ENCODE data around the gene STK38.
"Not testable (repeated sequence)": the region's sequence is repeated elsewhere in the genome, so short reads cannot be mapped to it uniquely, and the experiment has no call there.

The STK38 gene

DNA sequence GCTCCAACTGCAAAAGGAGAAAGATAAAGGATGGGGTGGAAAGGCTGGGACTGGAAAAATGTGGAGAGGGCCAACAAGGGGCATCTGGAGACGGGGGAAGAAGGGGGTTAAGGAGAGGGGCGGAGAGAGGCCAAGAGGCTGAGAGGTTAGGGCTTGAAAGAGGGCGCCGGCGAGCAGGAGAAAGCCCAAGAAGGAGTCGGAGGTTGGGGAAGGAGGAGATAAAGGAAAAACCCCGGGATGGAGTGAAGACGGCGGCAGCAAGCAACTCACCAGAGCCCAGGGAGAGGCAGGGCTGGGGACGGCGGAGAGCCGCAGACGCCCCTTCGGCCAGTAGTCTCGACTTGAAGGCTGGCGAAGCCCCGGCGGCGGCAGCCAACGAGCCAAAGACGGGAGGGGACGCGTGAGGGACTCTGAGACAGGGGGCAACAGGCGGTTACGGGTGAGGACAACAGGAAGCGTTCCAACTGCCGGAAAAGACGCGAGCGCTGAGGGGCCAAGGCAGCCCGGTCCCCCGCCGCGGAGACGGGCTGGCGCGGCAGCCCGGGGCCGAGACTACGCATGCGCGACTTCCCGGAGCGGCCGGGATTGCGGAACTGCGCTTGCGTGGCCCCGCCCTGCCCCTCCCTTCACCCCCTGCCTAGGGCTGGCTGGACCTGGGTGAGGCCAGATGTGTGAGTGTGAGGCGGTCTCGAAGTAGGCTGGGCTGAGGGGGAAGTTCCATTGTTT lies at the start of gene STK38:
Gene STK38 (minus strand): TSS at position 560 of the 726 bp plus-strand sequence. CDS start 7,277 bp downstream, outside the sequence.
- peak; percentile 88 for DNase-seq (ENCODE audit: low read depth)

- no peak for DNase-seq (ENCODE audit: low read depth)
Observed at GRCh38 chr6:36596356-36596755, 49.1 kb upstream of the STK38 start.

- DNase-seq (ENCODE audit: low read depth): no peak
Observed at GRCh38 chr6:36594816-36595643, 47.8 kb upstream of the STK38 start.

GRCh38 chr6:36594029-36594815 lies 46.9 kb upstream of the STK38 start, which contains the start of gene SRSF3:
Gene SRSF3 (plus strand): TSS chr6:36594362. CDS start chr6:36596763, 2,401 bp downstream.
- peak; percentile 83 for DNase-seq (ENCODE audit: low read depth)

- no peak for DNase-seq (ENCODE audit: low read depth)
Observed at GRCh38 chr6:36593569-36594028, 46.3 kb upstream of the STK38 start.

DNA sequence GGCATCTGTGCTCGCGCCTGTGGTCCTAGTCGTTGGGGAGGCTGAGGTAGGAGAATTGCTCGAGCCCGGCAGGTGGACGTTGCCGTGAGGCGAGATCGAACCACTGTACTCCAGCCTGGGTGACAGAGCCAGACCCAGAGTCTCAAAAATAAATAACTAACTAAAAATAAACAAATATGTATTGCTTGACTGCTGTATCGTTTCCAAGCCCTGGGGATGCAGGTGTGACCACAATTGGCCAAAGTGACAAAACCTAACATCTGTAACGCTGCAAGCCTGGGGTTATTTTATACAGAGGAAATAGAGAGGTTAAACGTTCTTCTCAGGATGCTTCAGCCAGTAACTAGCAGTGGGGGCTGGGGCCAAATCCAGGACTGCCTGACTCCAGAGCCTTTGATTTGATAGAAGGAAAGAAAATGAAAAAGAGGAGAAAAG lies 45.0 kb upstream of the STK38 start:
- DNase-seq (ENCODE audit: low read depth): no peak

GRCh38 chr6:36590237-36590636 lies 43.0 kb upstream of the STK38 start:
- no peak for DNase-seq (ENCODE audit: low read depth)

GRCh38 chr6:36589025-36589400 lies 41.7 kb upstream of the STK38 start:
- not testable (repeated sequence) for DNase-seq (ENCODE audit: low read depth)

DNA sequence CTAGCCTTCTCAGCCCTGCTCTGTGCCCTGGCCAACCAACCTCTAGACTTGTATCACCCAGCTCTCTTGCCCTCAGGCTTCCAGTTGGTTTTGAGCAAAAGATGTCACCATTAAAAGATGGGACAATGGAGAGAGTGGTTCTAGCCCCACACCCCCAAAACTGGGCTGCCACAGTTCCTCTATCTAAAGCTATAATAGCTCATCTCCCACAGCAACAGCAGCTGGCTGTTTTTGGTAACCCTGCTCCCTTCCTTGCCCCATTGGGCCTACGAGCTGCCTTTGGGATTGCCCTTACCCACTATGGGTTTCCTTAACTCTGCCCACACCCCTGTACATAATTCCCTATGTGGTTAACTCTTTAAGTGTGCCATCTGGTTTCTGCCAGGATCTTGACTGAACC lies 39.3 kb upstream of the STK38 start:
- DNase-seq (ENCODE audit: low read depth): no peak

DNA sequence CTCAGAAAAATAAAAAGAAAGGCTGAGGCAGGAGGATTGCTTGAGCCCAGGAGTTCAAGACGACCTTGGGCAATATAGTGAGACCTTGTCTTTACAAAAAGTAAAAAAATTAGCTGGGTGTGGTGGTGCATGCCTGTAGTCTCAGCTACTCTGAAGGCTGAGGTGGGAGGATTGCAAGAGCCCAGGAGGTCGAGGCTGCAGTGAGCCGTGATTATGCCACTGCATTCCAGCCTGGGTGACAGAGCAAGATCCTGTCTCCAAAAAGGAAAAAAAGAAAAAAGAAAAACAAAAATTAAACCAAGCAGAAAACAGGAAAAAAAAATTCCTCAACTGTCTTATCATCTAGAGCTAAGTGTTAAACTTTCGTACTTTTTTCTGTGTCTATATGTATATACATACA lies 34.4 kb upstream of the STK38 start:
- no peak for DNase-seq (ENCODE audit: low read depth)

- no peak for DNase-seq (ENCODE audit: low read depth)
Observed at GRCh38 chr6:36580184-36580526, 32.9 kb upstream of the STK38 start.

GRCh38 chr6:36578431-36578830 lies 31.2 kb upstream of the STK38 start:
- no peak for DNase-seq (ENCODE audit: low read depth)

DNA sequence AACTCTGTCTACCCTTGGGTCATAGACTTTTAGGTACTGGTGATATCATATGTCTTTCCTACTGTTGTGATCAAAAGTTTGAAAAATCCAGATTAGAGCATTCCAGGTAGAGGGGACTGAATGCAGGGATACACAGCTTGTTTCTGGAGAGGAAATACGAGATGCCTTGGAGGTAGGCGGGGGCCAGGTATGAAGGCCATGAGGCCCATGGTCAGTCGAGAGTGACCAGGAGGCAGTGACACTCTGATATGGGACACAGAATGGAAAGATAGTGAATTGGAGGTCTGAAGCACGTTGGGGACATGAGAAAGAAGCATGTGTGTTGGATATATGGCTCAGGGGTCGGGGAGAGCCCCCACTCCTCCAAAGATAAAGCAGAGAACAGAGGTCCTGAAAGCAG lies 30.8 kb upstream of the STK38 start:
- DNase-seq (ENCODE audit: low read depth): no peak

- no peak for DNase-seq (ENCODE audit: low read depth)
Observed at GRCh38 chr6:36577301-36577700, 30.0 kb upstream of the STK38 start.

- no peak for DNase-seq (ENCODE audit: low read depth)
Observed at GRCh38 chr6:36576578-36576977, 29.3 kb upstream of the STK38 start.

GRCh38 chr6:36574679-36575078 lies 27.4 kb upstream of the STK38 start:
- DNase-seq (ENCODE audit: low read depth): no peak

GRCh38 chr6:36572353-36573311 lies 25.4 kb upstream of the STK38 start:
- not testable (repeated sequence) for DNase-seq (ENCODE audit: low read depth)

GRCh38 chr6:36571122-36572043 lies 24.1 kb upstream of the STK38 start:
- DNase-seq (ENCODE audit: low read depth): no peak

DNA sequence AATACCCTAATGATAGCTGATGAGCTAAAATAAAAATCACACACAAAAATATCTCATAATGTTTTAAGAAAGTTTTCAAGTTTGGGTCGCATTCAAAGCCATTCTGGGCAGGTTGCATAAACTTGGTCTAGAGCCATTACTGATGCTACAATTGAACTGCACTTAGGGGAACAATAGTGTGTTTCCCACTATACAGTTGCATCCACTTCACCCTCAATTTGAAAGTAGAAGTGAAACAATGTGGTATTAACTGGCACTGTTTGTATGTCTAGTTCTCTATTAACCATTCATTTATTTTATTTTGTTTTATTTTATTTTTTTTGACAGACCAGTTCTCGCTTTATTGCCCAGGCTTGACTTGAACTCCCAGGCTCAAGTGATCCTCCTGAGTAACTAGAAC lies 23.0 kb upstream of the STK38 start:
- DNase-seq (ENCODE audit: low read depth): no peak

DNA sequence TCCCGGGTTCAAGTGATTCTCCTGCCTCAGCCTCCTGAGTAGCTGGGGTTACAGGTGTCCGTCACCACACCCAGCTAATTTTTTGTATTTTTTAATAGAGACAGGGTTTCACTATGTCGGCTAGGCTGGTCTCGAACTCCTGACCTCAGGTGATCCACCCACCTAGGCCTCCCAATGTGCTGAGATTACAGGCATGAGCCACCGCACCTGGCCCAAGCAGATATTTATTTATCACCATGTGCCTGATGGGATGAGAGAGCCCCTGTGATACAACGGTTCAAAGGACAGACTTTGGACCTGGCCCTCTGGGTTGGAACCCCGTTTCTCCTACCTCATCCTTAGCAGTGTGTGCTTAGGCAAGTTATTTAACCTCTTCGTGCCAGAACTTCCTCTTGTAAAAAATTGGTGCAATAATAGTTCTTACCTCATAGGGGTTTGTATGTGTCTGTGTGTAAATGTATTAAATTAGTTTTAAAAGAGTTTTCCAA lies 19.2 kb upstream of the STK38 start:
- DNase-seq (ENCODE audit: low read depth): no peak
